ENCODE measurements around the gene SYT12.

SYT12 gene

DNA sequence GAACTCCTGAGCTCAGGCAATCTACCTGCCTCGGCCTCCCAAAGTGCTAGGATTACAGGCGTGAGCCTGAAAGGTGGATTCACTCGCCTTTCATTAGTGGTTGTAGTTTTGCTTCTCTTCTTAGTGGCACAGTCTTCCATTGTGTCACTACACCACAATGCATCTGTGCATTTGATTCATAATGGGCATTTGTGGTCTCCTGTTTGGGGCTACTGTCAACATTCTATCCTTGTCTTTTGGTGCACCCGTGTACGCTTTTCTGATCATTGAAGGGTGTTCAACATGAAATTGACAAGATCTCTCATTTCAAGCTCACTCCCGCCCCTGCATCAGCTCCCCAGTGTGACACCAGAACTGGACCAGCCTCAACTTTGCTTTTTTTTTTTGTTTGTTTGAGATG lies 2.0 kb upstream of the SYT12 start:
- Histone ChIP-seq H3K4me3 (ENCODE audit: low read depth, low read length) (no peak overlapping the region), H3K9me3 (ENCODE audit: control insufficient read depth, insufficient read depth, low read depth, low read length) (no peaks in the 10 kb centered on the region), H3K4me1 (ENCODE audit: control insufficient read depth, insufficient read depth, low read length) (peaks cover 5% of the 10 kb centered on the region), H3K36me3 (ENCODE audit: control insufficient read depth in 2 of 2, insufficient read depth in 1 of 2, low read length in 2 of 2) (no peaks in the 10 kb centered on the region), H3K27ac (ENCODE audit: extremely low read depth, low read depth, low read length) (no peak overlapping the region)
- ChIA-PET POLR2A (interaction anchor here (2.8 kb wide), 1 partner anchor 34 kb away, joined by 7 read pairs; no protein-coding TSS in a partner anchor), CTCF (interaction anchor here (0.5 to 2.1 kb wide), 19 partner anchors 8 to 1114 kb away, joined by 3 to 10 read pairs (median 4); no protein-coding TSS in a partner anchor)
- TF ChIP-seq, protein P1, sequence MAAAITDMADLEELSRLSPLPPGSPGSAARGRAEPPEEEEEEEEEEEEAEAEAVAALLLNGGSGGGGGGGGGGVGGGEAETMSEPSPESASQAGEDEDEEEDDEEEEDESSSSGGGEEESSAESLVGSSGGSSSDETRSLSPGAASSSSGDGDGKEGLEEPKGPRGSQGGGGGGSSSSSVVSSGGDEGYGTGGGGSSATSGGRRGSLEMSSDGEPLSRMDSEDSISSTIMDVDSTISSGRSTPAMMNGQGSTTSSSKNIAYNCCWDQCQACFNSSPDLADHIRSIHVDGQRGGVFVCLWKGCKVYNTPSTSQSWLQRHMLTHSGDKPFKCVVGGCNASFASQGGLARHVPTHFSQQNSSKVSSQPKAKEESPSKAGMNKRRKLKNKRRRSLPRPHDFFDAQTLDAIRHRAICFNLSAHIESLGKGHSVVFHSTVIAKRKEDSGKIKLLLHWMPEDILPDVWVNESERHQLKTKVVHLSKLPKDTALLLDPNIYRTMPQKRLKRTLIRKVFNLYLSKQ (tag by site-specific recombination; IDR thresholded peaks at IDR 0.05; ENCODE audit: borderline replicate concordance) = no peak
- TF ChIP-seq ZBTB17 (tag by site-specific recombination; IDR thresholded peaks at IDR 0.05) (no peak), SP2 (tag by site-specific recombination; IDR thresholded peaks at IDR 0.05) (no peak), ZNF548 (tag by site-specific recombination; IDR thresholded peaks at IDR 0.05) (no peak)
- TF ChIP-seq, protein P2, sequence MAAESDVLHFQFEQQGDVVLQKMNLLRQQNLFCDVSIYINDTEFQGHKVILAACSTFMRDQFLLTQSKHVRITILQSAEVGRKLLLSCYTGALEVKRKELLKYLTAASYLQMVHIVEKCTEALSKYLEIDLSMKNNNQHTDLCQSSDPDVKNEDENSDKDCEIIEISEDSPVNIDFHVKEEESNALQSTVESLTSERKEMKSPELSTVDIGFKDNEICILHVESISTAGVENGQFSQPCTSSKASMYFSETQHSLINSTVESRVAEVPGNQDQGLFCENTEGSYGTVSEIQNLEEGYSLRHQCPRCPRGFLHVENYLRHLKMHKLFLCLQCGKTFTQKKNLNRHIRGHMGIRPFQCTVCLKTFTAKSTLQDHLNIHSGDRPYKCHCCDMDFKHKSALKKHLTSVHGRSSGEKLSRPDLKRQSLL (tag by site-specific recombination; IDR thresholded peaks at IDR 0.05) = no peak

DNA sequence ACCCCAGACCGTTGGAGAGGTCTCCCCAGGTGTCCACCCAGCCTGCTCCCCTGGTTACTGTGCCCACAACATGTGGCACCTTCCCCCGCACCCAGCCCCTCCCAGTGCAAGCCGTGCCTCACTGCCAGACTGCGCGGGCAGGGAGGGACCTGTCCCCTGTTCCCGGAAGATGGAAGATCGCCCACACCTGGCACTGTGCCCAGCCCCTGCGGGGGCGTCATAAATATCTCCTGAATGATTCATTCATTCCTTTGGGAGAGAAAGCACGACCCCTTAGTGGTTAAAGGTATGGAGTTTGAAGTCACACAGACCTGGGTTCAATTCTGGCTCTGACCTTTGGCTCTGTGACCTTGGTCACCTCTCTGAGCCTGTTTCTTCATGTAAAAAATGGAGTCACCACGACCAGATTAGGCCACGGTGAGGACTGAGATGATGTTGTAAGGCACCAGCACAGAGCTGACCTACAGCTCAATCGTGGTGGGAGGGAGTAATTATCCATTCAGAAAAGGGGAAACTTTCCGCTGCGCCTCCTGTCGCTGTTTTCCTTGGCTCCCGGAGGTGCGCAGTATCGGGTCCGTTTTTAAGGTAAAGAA lies 497 bp upstream of the SYT12 start:
- Histone ChIP-seq H3K36me3 (ENCODE audit: control insufficient read depth in 2 of 2, insufficient read depth in 1 of 2, low read length in 2 of 2) (no peaks in the 10 kb centered on the region), H3K4me1 (ENCODE audit: control insufficient read depth, insufficient read depth, low read length) (peaks cover 5% of the 10 kb centered on the region), H3K27ac (ENCODE audit: extremely low read depth, low read depth, low read length) (no peak overlapping the region), H3K4me3 (ENCODE audit: low read depth, low read length) (peak overlapping the region; percentile 45), H3K9me3 (ENCODE audit: control insufficient read depth, insufficient read depth, low read depth, low read length) (no peaks in the 10 kb centered on the region)
- ChIA-PET CTCF (interaction anchor here (0.5 to 2.1 kb wide), 20 partner anchors 10 to 946 kb away, joined by 3 to 10 read pairs (median 4); no protein-coding TSS in a partner anchor), POLR2A (interaction anchor here (0.9 to 2.8 kb wide), 6 partner anchors 11 to 295 kb away, joined by 3 to 7 read pairs (median 4); no protein-coding TSS in a partner anchor)
- TF ChIP-seq ZBTB21 (tag by site-specific recombination; IDR thresholded peaks at IDR 0.05) = 0 out of 2 replicates have a peak, but pooled peaks have one; percentile 26
- no peak for TF ChIP-seq OVOL3 (tag by site-specific recombination; IDR thresholded peaks at IDR 0.05)
- TF ChIP-seq ZNF670 (tag by site-specific recombination; IDR thresholded peaks at IDR 0.05; ENCODE audit: low read depth) = no peak
- TF ChIP-seq SCRT2 (tag by site-specific recombination; IDR thresholded peaks at IDR 0.05) = no peak
- TF ChIP-seq ZNF16 (tag by site-specific recombination; IDR thresholded peaks at IDR 0.05; ENCODE audit: low read depth) = no peak
- peak; percentile 83 for TF ChIP-seq GLIS1 (tag by site-specific recombination; IDR thresholded peaks at IDR 0.05)
- TF ChIP-seq KLF10 (tag by site-specific recombination; IDR thresholded peaks at IDR 0.05) = peak; percentile 67
- peak; percentile 93 for TF ChIP-seq ZFHX2 (tag by site-specific recombination; conservative IDR thresholded peaks at IDR 0.05)
- peak; percentile 41 for TF ChIP-seq ZNF366 (tag by site-specific recombination; conservative IDR thresholded peaks at IDR 0.05)
- peak; percentile 61 for TF ChIP-seq GLIS2 (tag by site-specific recombination; IDR thresholded peaks at IDR 0.05)
- TF ChIP-seq ZNF24 (tag by site-specific recombination; IDR thresholded peaks at IDR 0.05) = peak; percentile 75; the same call in 1 of the 2 replicates
- TF ChIP-seq, protein P3, sequence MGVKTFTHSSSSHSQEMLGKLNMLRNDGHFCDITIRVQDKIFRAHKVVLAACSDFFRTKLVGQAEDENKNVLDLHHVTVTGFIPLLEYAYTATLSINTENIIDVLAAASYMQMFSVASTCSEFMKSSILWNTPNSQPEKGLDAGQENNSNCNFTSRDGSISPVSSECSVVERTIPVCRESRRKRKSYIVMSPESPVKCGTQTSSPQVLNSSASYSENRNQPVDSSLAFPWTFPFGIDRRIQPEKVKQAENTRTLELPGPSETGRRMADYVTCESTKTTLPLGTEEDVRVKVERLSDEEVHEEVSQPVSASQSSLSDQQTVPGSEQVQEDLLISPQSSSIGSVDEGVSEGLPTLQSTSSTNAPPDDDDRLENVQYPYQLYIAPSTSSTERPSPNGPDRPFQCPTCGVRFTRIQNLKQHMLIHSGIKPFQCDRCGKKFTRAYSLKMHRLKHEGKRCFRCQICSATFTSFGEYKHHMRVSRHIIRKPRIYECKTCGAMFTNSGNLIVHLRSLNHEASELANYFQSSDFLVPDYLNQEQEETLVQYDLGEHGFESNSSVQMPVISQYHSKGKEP (tag by site-specific recombination; IDR thresholded peaks at IDR 0.05) = no peak
- TF ChIP-seq, protein P4, sequence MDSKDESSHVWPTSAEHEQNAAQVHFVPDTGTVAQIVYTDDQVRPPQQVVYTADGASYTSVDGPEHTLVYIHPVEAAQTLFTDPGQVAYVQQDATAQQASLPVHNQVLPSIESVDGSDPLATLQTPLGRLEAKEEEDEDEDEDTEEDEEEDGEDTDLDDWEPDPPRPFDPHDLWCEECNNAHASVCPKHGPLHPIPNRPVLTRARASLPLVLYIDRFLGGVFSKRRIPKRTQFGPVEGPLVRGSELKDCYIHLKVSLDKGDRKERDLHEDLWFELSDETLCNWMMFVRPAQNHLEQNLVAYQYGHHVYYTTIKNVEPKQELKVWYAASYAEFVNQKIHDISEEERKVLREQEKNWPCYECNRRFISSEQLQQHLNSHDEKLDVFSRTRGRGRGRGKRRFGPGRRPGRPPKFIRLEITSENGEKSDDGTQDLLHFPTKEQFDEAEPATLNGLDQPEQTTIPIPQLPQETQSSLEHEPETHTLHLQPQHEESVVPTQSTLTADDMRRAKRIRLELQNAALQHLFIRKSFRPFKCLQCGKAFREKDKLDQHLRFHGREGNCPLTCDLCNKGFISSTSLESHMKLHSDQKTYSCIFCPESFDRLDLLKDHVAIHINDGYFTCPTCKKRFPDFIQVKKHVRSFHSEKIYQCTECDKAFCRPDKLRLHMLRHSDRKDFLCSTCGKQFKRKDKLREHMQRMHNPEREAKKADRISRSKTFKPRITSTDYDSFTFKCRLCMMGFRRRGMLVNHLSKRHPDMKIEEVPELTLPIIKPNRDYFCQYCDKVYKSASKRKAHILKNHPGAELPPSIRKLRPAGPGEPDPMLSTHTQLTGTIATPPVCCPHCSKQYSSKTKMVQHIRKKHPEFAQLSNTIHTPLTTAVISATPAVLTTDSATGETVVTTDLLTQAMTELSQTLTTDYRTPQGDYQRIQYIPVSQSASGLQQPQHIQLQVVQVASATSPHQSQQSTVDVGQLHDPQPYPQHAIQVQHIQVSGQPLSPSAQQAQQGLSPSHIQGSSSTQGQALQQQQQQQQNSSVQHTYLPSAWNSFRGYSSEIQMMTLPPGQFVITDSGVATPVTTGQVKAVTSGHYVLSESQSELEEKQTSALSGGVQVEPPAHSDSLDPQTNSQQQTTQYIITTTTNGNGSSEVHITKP (tag by site-specific recombination; IDR thresholded peaks at IDR 0.05) = peak; percentile 69; the same call in 1 of the 2 replicates
- 0 out of 2 replicates have a peak, but pooled peaks have one; percentile 30 for TF ChIP-seq ZNF423 (tag by site-specific recombination; IDR thresholded peaks at IDR 0.05)
- TF ChIP-seq ZNF624 (tag by site-specific recombination; IDR thresholded peaks at IDR 0.05) = no peak
- TF ChIP-seq ZIC2 (tag by site-specific recombination; IDR thresholded peaks at IDR 0.05) = 0 out of 2 replicates have a peak, but pooled peaks have one; percentile 22
- TF ChIP-seq ZSCAN30 (tag by site-specific recombination; IDR thresholded peaks at IDR 0.05) = no peak
- peak; percentile 75 for TF ChIP-seq ZNF335 (tag by site-specific recombination; conservative IDR thresholded peaks at IDR 0.05)
- peak; percentile 28; the same call in 1 of the 2 replicates for TF ChIP-seq ZNF600 (tag by site-specific recombination; IDR thresholded peaks at IDR 0.05)
- TF ChIP-seq BCL11B (tag by site-specific recombination; IDR thresholded peaks at IDR 0.05; ENCODE audit: low read depth) = peak; percentile 87
- peak; percentile 80 for TF ChIP-seq EGR2 (tag by site-specific recombination; IDR thresholded peaks at IDR 0.05; ENCODE audit: low read depth)
